ENCODE results near the gene NAV2.

NAV2 gene

DNA sequence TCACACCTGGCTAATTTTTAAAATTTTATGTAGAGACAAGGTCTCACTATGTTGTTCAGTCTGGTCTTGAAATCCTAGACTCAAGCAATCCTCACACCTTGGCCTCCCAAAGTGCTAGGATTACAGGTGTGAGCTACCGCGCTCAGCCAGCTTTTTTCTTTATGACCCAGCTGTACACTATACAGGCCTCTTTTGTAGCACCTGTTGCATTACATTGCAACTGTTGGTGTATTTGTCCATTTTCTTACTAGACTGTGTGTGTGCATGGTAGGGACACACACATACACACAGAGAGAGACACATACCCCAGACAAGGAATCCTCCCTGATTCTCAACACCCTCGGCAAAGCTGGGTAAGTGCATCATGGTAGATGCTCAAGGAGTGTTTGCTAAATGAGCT, 61.7 kb downstream of the NAV2 start:
- Histone ChIP-seq H3K9ac (ENCODE audit: low read length) (no peak overlapping the region), H3K4me2 (ENCODE audit: low read depth, low read length) (no peak overlapping the region), H3K79me2 (ENCODE audit: low read length) (no peaks in the 10 kb centered on the region), H3K36me3 (replicated peaks; ENCODE audit: insufficient read depth, low read length) (no peaks in the 10 kb centered on the region), H3F3A (ENCODE audit: insufficient read depth, low read length) (no peaks in the 10 kb centered on the region), H4K20me1 (ENCODE audit: insufficient read depth, low read length) (0 out of 2 replicates have a peak, but pooled peaks cover 9% of the 10 kb centered on the region), H2AFZ (ENCODE audit: low read length) (no peak overlapping the region), H3K4me3 (ENCODE audit: low read length) (no peak overlapping the region), H3K27me3 (replicated peaks; ENCODE audit: insufficient read depth, low read length) (no peaks in the 10 kb centered on the region), H3K27ac (ENCODE audit: low read length) (no peak overlapping the region), H3K4me1 (ENCODE audit: low read length) (no peaks in the 10 kb centered on the region), H3K9me3 (replicated peaks; ENCODE audit: insufficient read depth, low read length) (no peaks in the 10 kb centered on the region), H3K9me2 (replicated peaks; ENCODE audit: insufficient read depth, low read length) (no peaks in the 10 kb centered on the region)
- DNase-seq, result no peak
- TF ChIP-seq EZH2 (optimal IDR thresholded peaks at IDR 0.05; ENCODE audit: low read depth, low read length) (no peak), EZH2phosphoT487 (IDR thresholded peaks at IDR 0.05; ENCODE audit: low read length) (no peak)
- TF ChIP-seq, protein P1, sequence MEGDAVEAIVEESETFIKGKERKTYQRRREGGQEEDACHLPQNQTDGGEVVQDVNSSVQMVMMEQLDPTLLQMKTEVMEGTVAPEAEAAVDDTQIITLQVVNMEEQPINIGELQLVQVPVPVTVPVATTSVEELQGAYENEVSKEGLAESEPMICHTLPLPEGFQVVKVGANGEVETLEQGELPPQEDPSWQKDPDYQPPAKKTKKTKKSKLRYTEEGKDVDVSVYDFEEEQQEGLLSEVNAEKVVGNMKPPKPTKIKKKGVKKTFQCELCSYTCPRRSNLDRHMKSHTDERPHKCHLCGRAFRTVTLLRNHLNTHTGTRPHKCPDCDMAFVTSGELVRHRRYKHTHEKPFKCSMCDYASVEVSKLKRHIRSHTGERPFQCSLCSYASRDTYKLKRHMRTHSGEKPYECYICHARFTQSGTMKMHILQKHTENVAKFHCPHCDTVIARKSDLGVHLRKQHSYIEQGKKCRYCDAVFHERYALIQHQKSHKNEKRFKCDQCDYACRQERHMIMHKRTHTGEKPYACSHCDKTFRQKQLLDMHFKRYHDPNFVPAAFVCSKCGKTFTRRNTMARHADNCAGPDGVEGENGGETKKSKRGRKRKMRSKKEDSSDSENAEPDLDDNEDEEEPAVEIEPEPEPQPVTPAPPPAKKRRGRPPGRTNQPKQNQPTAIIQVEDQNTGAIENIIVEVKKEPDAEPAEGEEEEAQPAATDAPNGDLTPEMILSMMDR (IDR thresholded peaks at IDR 0.05; ENCODE audit: low read length), result no peak

DNA sequence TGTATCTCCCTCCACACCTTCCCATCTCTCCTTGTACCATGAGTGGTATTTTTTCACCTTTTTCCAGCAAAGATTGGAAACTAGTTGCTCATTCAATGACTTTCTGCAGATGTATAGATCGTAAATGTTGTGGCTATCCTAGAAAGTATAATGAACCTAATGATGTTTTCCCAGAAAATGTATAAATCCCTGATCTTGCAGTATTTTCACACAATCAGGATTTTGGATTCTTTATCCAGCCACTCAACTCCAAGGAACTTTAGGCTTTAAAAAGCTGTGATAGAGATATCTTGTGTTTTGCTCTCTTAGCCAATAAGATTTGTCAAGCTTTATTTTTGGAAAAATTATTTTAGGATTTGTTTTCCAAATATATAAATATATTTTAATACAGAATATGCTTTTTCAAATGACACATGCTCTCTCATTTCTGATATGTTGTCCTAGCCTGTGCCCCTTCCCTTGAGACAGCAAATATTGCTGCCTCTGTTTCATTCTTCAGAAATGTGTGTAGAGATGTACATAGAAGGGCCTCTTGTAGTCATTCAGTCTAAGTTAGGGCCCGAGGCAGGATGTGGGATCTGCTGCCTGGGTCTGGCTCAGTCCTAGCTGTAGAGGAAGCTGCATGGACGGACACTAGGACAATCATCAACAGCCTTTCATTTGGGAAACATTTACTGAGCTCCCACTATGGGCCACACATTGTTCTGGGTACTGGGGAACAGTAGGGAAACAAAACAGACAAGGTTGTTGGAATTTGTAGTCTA, 62.4 kb downstream of the NAV2 start:
- H3K4me2 ChIP-seq (ENCODE audit: low read depth, low read length), result no peak overlapping the region
- no peaks in the 10 kb centered on the region for H3K9me3 ChIP-seq (replicated peaks; ENCODE audit: insufficient read depth, low read length)
- no peaks in the 10 kb centered on the region for H3K4me1 ChIP-seq (ENCODE audit: low read length)
- TF ChIP-seq EZH2phosphoT487 (IDR thresholded peaks at IDR 0.05; ENCODE audit: low read length) (no peak), EZH2 (optimal IDR thresholded peaks at IDR 0.05; ENCODE audit: low read depth, low read length) (no peak)
- TF ChIP-seq, protein P1 (IDR thresholded peaks at IDR 0.05; ENCODE audit: low read length), result no peak
- H3K36me3 ChIP-seq (replicated peaks; ENCODE audit: insufficient read depth, low read length), result no peaks in the 10 kb centered on the region
- no peak overlapping the region for H3K9ac ChIP-seq (ENCODE audit: low read length)
- H3K27me3 ChIP-seq (replicated peaks; ENCODE audit: insufficient read depth, low read length), result no peaks in the 10 kb centered on the region
- H3F3A ChIP-seq (ENCODE audit: insufficient read depth, low read length), result no peaks in the 10 kb centered on the region
- H4K20me1 ChIP-seq (ENCODE audit: insufficient read depth, low read length), result 0 out of 2 replicates have a peak, but pooled peaks cover 7% of the 10 kb centered on the region
- H3K9me2 ChIP-seq (replicated peaks; ENCODE audit: insufficient read depth, low read length), result no peaks in the 10 kb centered on the region
- H2AFZ ChIP-seq (ENCODE audit: low read length), result no peak overlapping the region
- H3K79me2 ChIP-seq (ENCODE audit: low read length), result no peaks in the 10 kb centered on the region
- DNase-seq, result no peak
- no peak overlapping the region for H3K4me3 ChIP-seq (ENCODE audit: low read length)
- H3K27ac ChIP-seq (ENCODE audit: low read length), result no peak overlapping the region

DNA sequence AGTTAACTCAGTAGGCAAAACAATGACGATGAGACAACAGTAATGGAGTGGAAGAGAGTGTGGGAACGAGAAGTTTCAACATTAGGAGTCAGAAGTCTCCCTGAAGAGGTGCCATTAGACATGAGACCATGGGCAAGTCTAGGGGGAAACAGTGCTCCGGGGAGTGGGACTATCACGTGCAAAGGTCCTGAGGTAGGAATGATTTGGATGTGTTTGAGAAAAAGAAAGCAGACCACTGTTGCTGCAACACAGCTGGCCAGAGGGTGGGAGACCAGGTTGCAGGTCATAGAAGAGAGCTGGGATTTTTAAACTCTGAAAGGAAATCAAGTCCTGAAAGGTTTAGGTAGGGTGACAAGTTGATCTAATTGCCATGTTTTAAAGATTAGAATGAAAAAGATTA, 63.0 kb downstream of the NAV2 start:
- no peak overlapping the region for H3K4me2 ChIP-seq (ENCODE audit: low read depth, low read length)
- no peaks in the 10 kb centered on the region for H3K9me2 ChIP-seq (replicated peaks; ENCODE audit: insufficient read depth, low read length)
- no peaks in the 10 kb centered on the region for H3K4me1 ChIP-seq (ENCODE audit: low read length)
- 0 out of 2 replicates have a peak, but pooled peaks cover 7% of the 10 kb centered on the region for H4K20me1 ChIP-seq (ENCODE audit: insufficient read depth, low read length)
- no peaks in the 10 kb centered on the region for H3F3A ChIP-seq (ENCODE audit: insufficient read depth, low read length)
- TF ChIP-seq EZH2phosphoT487 (IDR thresholded peaks at IDR 0.05; ENCODE audit: low read length), result no peak
- TF ChIP-seq EZH2 (optimal IDR thresholded peaks at IDR 0.05; ENCODE audit: low read depth, low read length), result no peak
- TF ChIP-seq, protein P1 (IDR thresholded peaks at IDR 0.05; ENCODE audit: low read length), result no peak
- no peak for DNase-seq
- H3K4me3 ChIP-seq (ENCODE audit: low read length), result no peak overlapping the region
- H3K9me3 ChIP-seq (replicated peaks; ENCODE audit: insufficient read depth, low read length), result no peaks in the 10 kb centered on the region
- no peak overlapping the region for H3K27ac ChIP-seq (ENCODE audit: low read length)
- no peaks in the 10 kb centered on the region for H3K36me3 ChIP-seq (replicated peaks; ENCODE audit: insufficient read depth, low read length)
- no peak overlapping the region for H2AFZ ChIP-seq (ENCODE audit: low read length)
- H3K9ac ChIP-seq (ENCODE audit: low read length), result no peak overlapping the region
- H3K79me2 ChIP-seq (ENCODE audit: low read length), result no peaks in the 10 kb centered on the region
- H3K27me3 ChIP-seq (replicated peaks; ENCODE audit: insufficient read depth, low read length), result no peaks in the 10 kb centered on the region
